Osteocyte (in vitro differentiated cells): Measurements from ENCODE around the gene MTTP. TPM values are rescaled to one million over a fixed set of nuclear protein-coding genes. Genes with fewer than 3 reads are reported as not detected.

Experiments
- DNase-seq: peaks from one replicate; pipeline ENCODE4 v3.0.0; 2021; ENCODE audit warnings: mixed read lengths; ENCODE audit not compliant: unreplicated experiment; ENCODE audit errors: extremely low spot score
- H3K27ac Mint-ChIP-seq: one replicate; pipeline ENCODE4 v1.8.0; 2021; ENCODE audit warnings: mild to moderate bottlenecking, mixed read lengths; ENCODE audit not compliant: unreplicated experiment
- H3K27me3 Mint-ChIP-seq: one replicate; pipeline ENCODE4 v1.8.0; 2021; ENCODE audit warnings: mixed read lengths; ENCODE audit not compliant: unreplicated experiment
- H3K36me3 Mint-ChIP-seq: one replicate; pipeline ENCODE4 v1.8.0; 2021; ENCODE audit warnings: mixed read lengths; ENCODE audit not compliant: unreplicated experiment
- H3K4me1 Mint-ChIP-seq: one replicate; pipeline ENCODE4 v1.8.0; 2021; ENCODE audit warnings: mixed read lengths; ENCODE audit not compliant: unreplicated experiment
- H3K4me3 Mint-ChIP-seq: one replicate; pipeline ENCODE4 v1.8.0; 2021; ENCODE audit warnings: mild to moderate bottlenecking, moderate library complexity, mixed read lengths; ENCODE audit not compliant: unreplicated experiment
- H3K9me3 Mint-ChIP-seq: one replicate; pipeline ENCODE4 v1.8.0; 2021; ENCODE audit warnings: mixed read lengths; ENCODE audit not compliant: unreplicated experiment
- total RNA-seq: library from RNA; stranded (reverse); gene quantifications from 2 replicates; pipeline ENCODE4 v1.2.1, GENCODE V29; 2021
- TF ChIP-seq, protein P1 (sequence below): fragments of 200-600 bp; sonication (generic); IDR thresholded peaks from 2 replicates; pipeline ENCODE4 v1.5.0; 2021; ENCODE audit warnings: antibody characterized with exemption, mild to moderate bottlenecking, moderate library complexity

Gene MTTP
- total RNA-seq, 1 donor from 2014 or later = not detected

DNA sequence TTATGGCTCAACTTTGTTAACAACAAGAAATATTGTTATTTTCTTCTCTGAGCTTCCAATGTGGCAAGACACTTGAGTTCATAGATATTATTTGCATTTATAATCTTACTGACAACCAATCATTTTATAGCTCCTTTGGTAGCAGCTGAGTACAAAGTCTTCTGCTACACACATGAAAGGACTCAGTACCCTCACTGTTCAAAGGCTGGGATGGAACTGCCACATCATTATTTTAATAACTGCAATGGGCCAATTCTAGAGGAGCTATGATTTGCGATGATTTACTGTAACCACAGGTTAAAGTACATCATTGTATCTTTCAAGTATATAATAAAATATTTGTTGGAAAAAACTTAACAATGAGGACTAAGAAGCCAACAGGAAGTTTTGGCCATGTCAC is 10.9 kb downstream of the MTTP start:
- peaks cover 39% of the 10 kb centered on the region for H3K27me3 Mint-ChIP-seq
- H3K36me3 Mint-ChIP-seq = no peaks in the 10 kb centered on the region
- TF ChIP-seq, protein P1, sequence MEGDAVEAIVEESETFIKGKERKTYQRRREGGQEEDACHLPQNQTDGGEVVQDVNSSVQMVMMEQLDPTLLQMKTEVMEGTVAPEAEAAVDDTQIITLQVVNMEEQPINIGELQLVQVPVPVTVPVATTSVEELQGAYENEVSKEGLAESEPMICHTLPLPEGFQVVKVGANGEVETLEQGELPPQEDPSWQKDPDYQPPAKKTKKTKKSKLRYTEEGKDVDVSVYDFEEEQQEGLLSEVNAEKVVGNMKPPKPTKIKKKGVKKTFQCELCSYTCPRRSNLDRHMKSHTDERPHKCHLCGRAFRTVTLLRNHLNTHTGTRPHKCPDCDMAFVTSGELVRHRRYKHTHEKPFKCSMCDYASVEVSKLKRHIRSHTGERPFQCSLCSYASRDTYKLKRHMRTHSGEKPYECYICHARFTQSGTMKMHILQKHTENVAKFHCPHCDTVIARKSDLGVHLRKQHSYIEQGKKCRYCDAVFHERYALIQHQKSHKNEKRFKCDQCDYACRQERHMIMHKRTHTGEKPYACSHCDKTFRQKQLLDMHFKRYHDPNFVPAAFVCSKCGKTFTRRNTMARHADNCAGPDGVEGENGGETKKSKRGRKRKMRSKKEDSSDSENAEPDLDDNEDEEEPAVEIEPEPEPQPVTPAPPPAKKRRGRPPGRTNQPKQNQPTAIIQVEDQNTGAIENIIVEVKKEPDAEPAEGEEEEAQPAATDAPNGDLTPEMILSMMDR = no peak
- no peaks in the 10 kb centered on the region for H3K4me1 Mint-ChIP-seq
- no peak overlapping the region for H3K4me3 Mint-ChIP-seq
- H3K9me3 Mint-ChIP-seq = no peaks in the 10 kb centered on the region
- DNase-seq = no peak
- no peak overlapping the region for H3K27ac Mint-ChIP-seq

DNA sequence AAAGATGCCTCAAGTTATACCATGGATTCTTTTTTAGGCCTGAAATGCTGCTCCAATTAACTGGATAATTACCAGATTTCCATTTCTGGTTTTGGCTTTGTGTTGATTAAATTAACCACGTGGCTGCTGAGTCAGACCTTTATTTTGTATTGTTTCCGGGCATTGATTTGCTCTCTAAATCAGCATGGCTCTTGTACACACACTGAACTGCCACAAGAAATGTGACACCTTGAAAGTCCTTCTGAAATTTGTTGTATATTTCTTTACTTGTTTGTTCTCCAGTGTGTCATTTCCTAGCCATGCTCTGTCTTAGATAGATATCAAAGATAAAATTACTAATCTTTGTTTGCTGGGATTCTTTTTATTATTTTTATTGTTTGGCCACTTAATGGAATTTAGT is 11.7 kb downstream of the MTTP start:
- DNase-seq = no peak
- no peak overlapping the region for H3K27ac Mint-ChIP-seq
- TF ChIP-seq, protein P1 = no peak
- H3K36me3 Mint-ChIP-seq = no peaks in the 10 kb centered on the region
- H3K4me1 Mint-ChIP-seq = no peaks in the 10 kb centered on the region
- no peaks in the 10 kb centered on the region for H3K9me3 Mint-ChIP-seq
- no peak overlapping the region for H3K4me3 Mint-ChIP-seq
- H3K27me3 Mint-ChIP-seq = peaks cover 33% of the 10 kb centered on the region

DNA sequence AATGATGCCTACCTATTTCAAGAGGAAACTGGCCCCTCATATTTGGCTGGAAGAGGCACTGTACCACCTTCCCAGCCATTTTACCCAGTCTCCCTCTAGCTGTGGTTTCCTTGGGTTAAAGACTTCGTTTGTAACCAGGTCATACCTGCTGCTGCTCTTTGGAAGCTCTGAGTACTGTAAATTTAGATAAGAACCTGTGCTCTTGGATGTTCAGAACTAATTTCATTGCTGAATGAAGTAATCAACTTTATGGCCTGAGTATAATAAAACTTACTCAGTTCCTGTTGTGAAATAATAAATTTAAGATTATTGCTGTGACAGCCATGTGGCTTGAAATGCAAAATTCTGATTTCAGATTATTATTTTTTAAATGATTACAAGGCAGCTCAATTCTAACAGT is 12.2 kb downstream of the MTTP start:
- Mint-ChIP-seq H3K4me1 (no peaks in the 10 kb centered on the region), H3K27ac (no peak overlapping the region), H3K36me3 (no peaks in the 10 kb centered on the region), H3K4me3 (no peak overlapping the region), H3K27me3 (peaks cover 29% of the 10 kb centered on the region), H3K9me3 (no peaks in the 10 kb centered on the region)
- TF ChIP-seq, protein P1 = no peak
- DNase-seq = no peak

DNA sequence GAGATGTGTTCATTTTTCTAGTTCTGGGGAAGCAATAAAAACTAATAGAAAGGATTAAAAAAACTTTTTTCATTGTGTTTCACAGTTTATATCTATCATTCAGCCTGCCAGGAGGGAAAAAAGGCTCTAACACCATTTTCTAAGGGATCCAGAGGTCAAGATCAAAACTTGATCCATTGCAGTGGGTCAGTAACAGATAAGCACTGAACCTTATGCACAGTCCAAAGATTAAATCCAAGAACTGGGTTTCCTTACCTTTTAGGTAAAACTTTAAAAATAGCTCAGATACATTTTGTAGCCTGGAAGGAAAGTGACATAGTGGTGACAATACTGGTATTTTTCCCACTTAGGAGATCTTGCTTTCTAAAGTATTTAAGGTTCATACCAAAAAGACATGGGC is 12.7 kb downstream of the MTTP start:
- Mint-ChIP-seq H3K27me3 (peaks cover 25% of the 10 kb centered on the region), H3K4me3 (no peak overlapping the region), H3K4me1 (no peaks in the 10 kb centered on the region), H3K27ac (no peak overlapping the region), H3K9me3 (no peaks in the 10 kb centered on the region), H3K36me3 (no peaks in the 10 kb centered on the region)
- DNase-seq = no peak
- TF ChIP-seq, protein P1 = no peak

DNA sequence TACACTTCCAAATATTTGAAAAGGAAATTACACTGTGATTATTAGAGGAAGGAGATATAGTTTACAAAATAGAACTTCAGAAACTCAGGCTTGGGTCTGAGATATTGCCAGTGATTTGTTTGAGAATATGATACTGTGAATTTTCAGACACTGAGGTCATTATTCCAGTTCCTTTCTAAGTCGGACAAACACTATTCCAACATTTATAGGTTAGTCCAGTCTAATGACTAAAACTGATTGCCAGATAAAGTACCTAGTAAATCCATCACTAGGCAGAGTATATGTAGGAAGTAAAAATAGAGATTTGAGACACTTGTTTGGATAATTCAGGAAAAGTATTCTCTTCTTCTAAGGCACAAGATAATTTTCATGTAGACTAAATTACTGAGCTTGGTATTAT is 13.2 kb downstream of the MTTP start:
- Mint-ChIP-seq H3K27me3 (peaks cover 25% of the 10 kb centered on the region), H3K27ac (no peak overlapping the region), H3K36me3 (no peaks in the 10 kb centered on the region), H3K9me3 (no peaks in the 10 kb centered on the region), H3K4me3 (no peak overlapping the region), H3K4me1 (no peaks in the 10 kb centered on the region)
- DNase-seq = no peak
- TF ChIP-seq, protein P1 = no peak
